HEK293 (cell line): ENCODE results near the gene GHRHR.

Source experiments
- CTCF ChIA-PET: fragments of 350-600 bp; formaldehyde crosslinking; extraction: SDS; loops from one replicate; lab custom pipeline; 2021; ENCODE audit warnings: antibody characterized with exemption; lab: Yijun Ruan, JAX
- POLR2A ChIA-PET: fragments of 300-600 bp; formaldehyde crosslinking; extraction: SDS; loops from one replicate; lab custom pipeline; 2020; ENCODE audit warnings: antibody characterized with exemption, inconsistent platforms; lab: Yijun Ruan, JAX
- H3K27ac ChIP-seq: fragments of 200-500 bp; sonication (Bioruptor generic); 2 replicates; pipeline ENCODE4 v1.5.1; 2014; ENCODE audit warnings: low read depth, low read length, control low read depth, inconsistent platforms; ENCODE audit errors: extremely low read depth
- H3K36me3 ChIP-seq, 2 experiments: fragments of 200-500 bp in 1 of 2; sonication (Bioruptor generic) in 1 of 2; 1 replicate in 1 of 2; 2 replicates in 1 of 2; pipeline ENCODE4 v1.5.1; 2014 to 2017; ENCODE audit warnings: inconsistent platforms in 2 of 2, low read length in 2 of 2; ENCODE audit not compliant: control insufficient read depth in 2 of 2, insufficient read depth in 1 of 2
- H3K4me1 ChIP-seq: fragments of 200-500 bp; sonication (Bioruptor generic); 2 replicates; pipeline ENCODE4 v1.5.1; 2014; ENCODE audit warnings: mild to moderate bottlenecking, low read length, inconsistent platforms; ENCODE audit not compliant: control insufficient read depth, insufficient read depth
- H3K4me3 ChIP-seq: 2 replicates; pipeline ENCODE4 v1.5.1; 2011; ENCODE audit warnings: low read depth, mild to moderate bottlenecking, control low read depth, low read length, moderate library complexity
- H3K9me3 ChIP-seq: fragments of 200-500 bp; sonication (Bioruptor generic); 2 replicates; pipeline ENCODE4 v1.5.1; 2014; ENCODE audit warnings: low read depth, low read length, inconsistent platforms; ENCODE audit not compliant: control insufficient read depth, insufficient read depth
- CTCF ChIP-seq: fragments of 450-650 bp; formaldehyde crosslinking; IDR thresholded peaks from 2 replicates; pipeline ENCODE4 v1.5.1; 2016; ENCODE audit warnings: missing biosample characterization, missing genetic modification characterization
- FEZF1 ChIP-seq: fragments of 450-650 bp; formaldehyde crosslinking; IDR thresholded peaks from 2 replicates; pipeline ENCODE4 v1.5.1; 2016; ENCODE audit warnings: missing biosample characterization, missing genetic modification characterization
- GLIS2 ChIP-seq: fragments of 450-650 bp; formaldehyde crosslinking; IDR thresholded peaks from 2 replicates; pipeline ENCODE4 v1.5.1; 2016; ENCODE audit warnings: missing biosample characterization, missing genetic modification characterization
- HIC1 ChIP-seq: fragments of 450-650 bp; formaldehyde crosslinking; IDR thresholded peaks from 2 replicates; pipeline ENCODE4 v1.5.1; 2016; ENCODE audit warnings: missing biosample characterization, missing genetic modification characterization
- KLF1 ChIP-seq: fragments of 450-650 bp; formaldehyde crosslinking; IDR thresholded peaks from 2 replicates; pipeline ENCODE4 v1.5.1; 2016; ENCODE audit warnings: missing biosample characterization, missing genetic modification characterization
- KLF8 ChIP-seq: fragments of 450-650 bp; formaldehyde crosslinking; IDR thresholded peaks from 2 replicates; pipeline ENCODE4 v1.5.1; 2016; ENCODE audit warnings: missing biosample characterization, missing genetic modification characterization
- OSR2 ChIP-seq: fragments of 450-650 bp; formaldehyde crosslinking; IDR thresholded peaks from 2 replicates; pipeline ENCODE4 v1.5.1; 2016; ENCODE audit warnings: missing biosample characterization, missing genetic modification characterization
- PRDM2 ChIP-seq: fragments of 450-650 bp; formaldehyde crosslinking; IDR thresholded peaks from 2 replicates; pipeline ENCODE4 v1.5.1; 2016; ENCODE audit warnings: missing biosample characterization, missing genetic modification characterization, borderline replicate concordance
- SCRT2 ChIP-seq: fragments of 450-650 bp; formaldehyde crosslinking; IDR thresholded peaks from 2 replicates; pipeline ENCODE4 v1.5.1; 2016; ENCODE audit warnings: missing biosample characterization, missing genetic modification characterization
- ZBTB1 ChIP-seq: fragments of 450-650 bp; formaldehyde crosslinking; IDR thresholded peaks from 2 replicates; pipeline ENCODE4 v1.5.1; 2016; ENCODE audit warnings: missing biosample characterization, missing genetic modification characterization
- ZBTB7A ChIP-seq: fragments of 450-650 bp; formaldehyde crosslinking; IDR thresholded peaks from 2 replicates; pipeline ENCODE4 v1.5.1; 2016; ENCODE audit warnings: low read depth, missing biosample characterization, missing genetic modification characterization
- ZFP3 ChIP-seq: fragments of 450-650 bp; formaldehyde crosslinking; IDR thresholded peaks from 2 replicates; pipeline ENCODE4 v1.5.1; 2016; ENCODE audit warnings: low read depth, missing biosample characterization, missing genetic modification characterization
- ZIC2 ChIP-seq: fragments of 450-650 bp; formaldehyde crosslinking; IDR thresholded peaks from 2 replicates; pipeline ENCODE4 v1.5.1; 2016; ENCODE audit warnings: missing biosample characterization, missing genetic modification characterization
- ZNF174 ChIP-seq: fragments of 450-650 bp; formaldehyde crosslinking; IDR thresholded peaks from 2 replicates; pipeline ENCODE4 v1.5.0; 2017; ENCODE audit warnings: missing biosample characterization, mild to moderate bottlenecking, missing genetic modification characterization
- ZNF223 ChIP-seq: fragments of 450-650 bp; formaldehyde crosslinking; IDR thresholded peaks from 2 replicates; pipeline ENCODE4 v1.5.1; 2016; ENCODE audit warnings: missing biosample characterization, missing genetic modification characterization
- ZNF561 ChIP-seq: fragments of 450-650 bp; IDR thresholded peaks from 2 replicates; pipeline ENCODE4 v1.5.1; 2018; ENCODE audit warnings: missing biosample characterization, missing genetic modification characterization, borderline replicate concordance
- ZNF624 ChIP-seq: fragments of 450-650 bp; formaldehyde crosslinking; IDR thresholded peaks from 2 replicates; pipeline ENCODE4 v1.5.1; 2017; ENCODE audit warnings: missing biosample characterization, missing genetic modification characterization
- ZNF776 ChIP-seq: fragments of 450-650 bp; formaldehyde crosslinking; IDR thresholded peaks from 2 replicates; pipeline ENCODE4 v1.5.0; 2017; ENCODE audit warnings: missing biosample characterization, missing genetic modification characterization, borderline replicate concordance
- ZNF777 ChIP-seq: fragments of 450-650 bp; formaldehyde crosslinking; IDR thresholded peaks from 2 replicates; pipeline ENCODE4 v1.5.1; 2017; ENCODE audit warnings: missing biosample characterization, missing genetic modification characterization, borderline replicate concordance
- TF ChIP-seq, protein P1 (sequence below): fragments of 450-650 bp; formaldehyde crosslinking; IDR thresholded peaks from 2 replicates; pipeline ENCODE4 v1.5.1; 2016; ENCODE audit warnings: missing biosample characterization, missing genetic modification characterization
- TF ChIP-seq, protein P2 (sequence below): fragments of 450-650 bp; formaldehyde crosslinking; IDR thresholded peaks from 2 replicates; pipeline ENCODE4 v1.5.1; 2017; ENCODE audit warnings: missing biosample characterization, missing genetic modification characterization

The GHRHR gene

GRCh38 chr7:30936650-30937245 is 27.0 kb upstream of the GHRHR start:
- H3K36me3 ChIP-seq = no peaks in the 10 kb centered on the region
- H3K27ac ChIP-seq = no peak overlapping the region
- CTCF ChIA-PET = interaction anchor here (1.0 to 4.5 kb wide), 3 partner anchors 18 to 184 kb away, joined by 3 to 35 read pairs (median 4); no protein-coding TSS in a partner anchor
- POLR2A ChIA-PET = no interaction called here
- no peak overlapping the region for H3K4me3 ChIP-seq
- TF ChIP-seq KLF1 (no peak), PRDM2 (no peak), SCRT2 (tag by site-specific recombination) (no peak), ZNF624 (no peak), OSR2 (tag by site-specific recombination) (no peak), ZNF561 (tag by site-specific recombination) (no peak), KLF8 (tag by site-specific recombination) (no peak), GLIS2 (tag by site-specific recombination) (no peak), ZNF174 (tag by site-specific recombination) (no peak), ZFP3 (tag by site-specific recombination) (no peak), ZBTB7A (tag by site-specific recombination) (no peak)
- TF ChIP-seq, all 188 proteins: peak for 0
- Histone ChIP-seq H3K4me1 (no peaks in the 10 kb centered on the region), H3K9me3 (no peaks in the 10 kb centered on the region)

GRCh38 chr7:30937416-30937815 is 26.3 kb upstream of the GHRHR start:
- ChIA-PET CTCF (interaction anchor here (0.7 to 4.5 kb wide), 6 partner anchors 21 to 184 kb away, joined by 3 to 35 read pairs (median 12); no protein-coding TSS in a partner anchor), POLR2A (no interaction called here)
- no peak overlapping the region for H3K27ac ChIP-seq
- H3K4me1 ChIP-seq = no peaks in the 10 kb centered on the region
- H3K36me3 ChIP-seq = no peaks in the 10 kb centered on the region
- H3K4me3 ChIP-seq = no peak overlapping the region
- no peaks in the 10 kb centered on the region for H3K9me3 ChIP-seq
- TF ChIP-seq, protein P1, sequence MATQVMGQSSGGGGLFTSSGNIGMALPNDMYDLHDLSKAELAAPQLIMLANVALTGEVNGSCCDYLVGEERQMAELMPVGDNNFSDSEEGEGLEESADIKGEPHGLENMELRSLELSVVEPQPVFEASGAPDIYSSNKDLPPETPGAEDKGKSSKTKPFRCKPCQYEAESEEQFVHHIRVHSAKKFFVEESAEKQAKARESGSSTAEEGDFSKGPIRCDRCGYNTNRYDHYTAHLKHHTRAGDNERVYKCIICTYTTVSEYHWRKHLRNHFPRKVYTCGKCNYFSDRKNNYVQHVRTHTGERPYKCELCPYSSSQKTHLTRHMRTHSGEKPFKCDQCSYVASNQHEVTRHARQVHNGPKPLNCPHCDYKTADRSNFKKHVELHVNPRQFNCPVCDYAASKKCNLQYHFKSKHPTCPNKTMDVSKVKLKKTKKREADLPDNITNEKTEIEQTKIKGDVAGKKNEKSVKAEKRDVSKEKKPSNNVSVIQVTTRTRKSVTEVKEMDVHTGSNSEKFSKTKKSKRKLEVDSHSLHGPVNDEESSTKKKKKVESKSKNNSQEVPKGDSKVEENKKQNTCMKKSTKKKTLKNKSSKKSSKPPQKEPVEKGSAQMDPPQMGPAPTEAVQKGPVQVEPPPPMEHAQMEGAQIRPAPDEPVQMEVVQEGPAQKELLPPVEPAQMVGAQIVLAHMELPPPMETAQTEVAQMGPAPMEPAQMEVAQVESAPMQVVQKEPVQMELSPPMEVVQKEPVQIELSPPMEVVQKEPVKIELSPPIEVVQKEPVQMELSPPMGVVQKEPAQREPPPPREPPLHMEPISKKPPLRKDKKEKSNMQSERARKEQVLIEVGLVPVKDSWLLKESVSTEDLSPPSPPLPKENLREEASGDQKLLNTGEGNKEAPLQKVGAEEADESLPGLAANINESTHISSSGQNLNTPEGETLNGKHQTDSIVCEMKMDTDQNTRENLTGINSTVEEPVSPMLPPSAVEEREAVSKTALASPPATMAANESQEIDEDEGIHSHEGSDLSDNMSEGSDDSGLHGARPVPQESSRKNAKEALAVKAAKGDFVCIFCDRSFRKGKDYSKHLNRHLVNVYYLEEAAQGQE = no peak
- TF ChIP-seq FEZF1 (tag by site-specific recombination) = no peak
- TF ChIP-seq, protein P2, sequence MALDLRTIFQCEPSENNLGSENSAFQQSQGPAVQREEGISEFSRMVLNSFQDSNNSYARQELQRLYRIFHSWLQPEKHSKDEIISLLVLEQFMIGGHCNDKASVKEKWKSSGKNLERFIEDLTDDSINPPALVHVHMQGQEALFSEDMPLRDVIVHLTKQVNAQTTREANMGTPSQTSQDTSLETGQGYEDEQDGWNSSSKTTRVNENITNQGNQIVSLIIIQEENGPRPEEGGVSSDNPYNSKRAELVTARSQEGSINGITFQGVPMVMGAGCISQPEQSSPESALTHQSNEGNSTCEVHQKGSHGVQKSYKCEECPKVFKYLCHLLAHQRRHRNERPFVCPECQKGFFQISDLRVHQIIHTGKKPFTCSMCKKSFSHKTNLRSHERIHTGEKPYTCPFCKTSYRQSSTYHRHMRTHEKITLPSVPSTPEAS (tag by site-specific recombination) = no peak
- TF ChIP-seq ZIC2 (tag by site-specific recombination) = no peak
- TF ChIP-seq CTCF (tag by site-specific recombination) = no peak
- no peak for TF ChIP-seq HIC1 (tag by site-specific recombination)
- TF ChIP-seq ZNF223 (tag by site-specific recombination) = no peak
- no peak for TF ChIP-seq ZNF777 (tag by site-specific recombination)
- TF ChIP-seq ZNF776 (tag by site-specific recombination) = no peak
- no peak for TF ChIP-seq ZBTB1 (tag by site-specific recombination)
